GM19467 (cell line): Measurements from ENCODE around the gene HIVEP3.
A peak's percentile ranks its signal among the peaks of the same experiment; 100 is the strongest.

Experiments used
- ATAC-seq: cut with Tn5 transposase; IDR thresholded peaks from one replicate; pipeline ENCODE4 v1.9.1; 2021; ENCODE audit warnings: mild to moderate bottlenecking, moderate library complexity; ENCODE audit not compliant: unreplicated experiment

Gene HIVEP3

GRCh38 chr1:41816061-41816460 is 102.7 kb downstream of the HIVEP3 start:
- no peak for ATAC-seq

- no peak for ATAC-seq
Measured at GRCh38 chr1:41813755-41814745, 104.7 kb downstream of the HIVEP3 start.

GRCh38 chr1:41813226-41813625 is 105.5 kb downstream of the HIVEP3 start:
- ATAC-seq = no peak

- no peak for ATAC-seq
Measured at GRCh38 chr1:41812453-41812852, 106.3 kb downstream of the HIVEP3 start.

- no peak for ATAC-seq
Measured at GRCh38 chr1:41812051-41812450, 106.7 kb downstream of the HIVEP3 start.

- ATAC-seq = no peak
Measured at GRCh38 chr1:41811051-41811795, 107.5 kb downstream of the HIVEP3 start.

- ATAC-seq = no peak
Measured at GRCh38 chr1:41810446-41810845, 108.3 kb downstream of the HIVEP3 start.

GRCh38 chr1:41809692-41810091 is 109.0 kb downstream of the HIVEP3 start:
- ATAC-seq = no peak

GRCh38 chr1:41807390-41807789 is 111.3 kb downstream of the HIVEP3 start:
- no peak for ATAC-seq

- no peak for ATAC-seq
Measured at GRCh38 chr1:41806472-41807155, 112.1 kb downstream of the HIVEP3 start.

- ATAC-seq = no peak
Measured at GRCh38 chr1:41805771-41806471, 112.8 kb downstream of the HIVEP3 start.

- ATAC-seq = no peak
Measured at GRCh38 chr1:41804176-41804575, 114.5 kb downstream of the HIVEP3 start.

- no peak for ATAC-seq
Measured at GRCh38 chr1:41803656-41804055, 115.1 kb downstream of the HIVEP3 start.

GRCh38 chr1:41802532-41803501 is 115.9 kb downstream of the HIVEP3 start:
- peak; percentile 36 for ATAC-seq

GRCh38 chr1:41800311-41800829 is 118.4 kb downstream of the HIVEP3 start:
- peak; percentile 47 for ATAC-seq

GRCh38 chr1:41799723-41800122 is 119.0 kb downstream of the HIVEP3 start:
- no peak for ATAC-seq

- no peak for ATAC-seq
Measured at GRCh38 chr1:41799205-41799604, 119.5 kb downstream of the HIVEP3 start.

- ATAC-seq = no peak
Measured at GRCh38 chr1:41795205-41795762, 123.4 kb downstream of the HIVEP3 start.

- no peak for ATAC-seq
Measured at GRCh38 chr1:41794031-41794430, 124.7 kb downstream of the HIVEP3 start.
